Measurements from ENCODE around the gene LAMC3. TPM values are rescaled to one million over a fixed set of nuclear protein-coding genes. Genes with fewer than 3 reads are reported as not detected.

The LAMC3 gene
- total RNA-seq, 1 donor = 0.43 TPM

DNA sequence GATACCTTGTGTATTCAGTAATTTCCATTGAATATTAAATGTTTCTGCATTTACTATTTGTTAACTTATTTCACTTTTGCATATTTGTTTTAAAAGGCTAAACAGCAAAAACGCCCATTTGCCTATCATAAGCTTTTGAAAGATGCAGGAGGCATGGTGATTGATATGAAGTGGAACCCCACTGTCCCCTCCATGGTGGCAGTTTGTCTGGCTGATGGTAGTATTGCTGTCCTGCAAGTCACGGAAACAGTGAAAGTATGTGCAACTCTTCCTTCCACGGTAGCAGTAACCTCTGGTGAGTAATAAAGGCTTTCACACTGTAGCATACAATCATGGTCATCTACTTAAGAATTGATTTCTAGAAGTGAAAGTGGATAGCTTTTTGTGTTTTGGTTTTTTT, 120.2 kb downstream of the LAMC3 start:
- TF ChIP-seq, protein P1, sequence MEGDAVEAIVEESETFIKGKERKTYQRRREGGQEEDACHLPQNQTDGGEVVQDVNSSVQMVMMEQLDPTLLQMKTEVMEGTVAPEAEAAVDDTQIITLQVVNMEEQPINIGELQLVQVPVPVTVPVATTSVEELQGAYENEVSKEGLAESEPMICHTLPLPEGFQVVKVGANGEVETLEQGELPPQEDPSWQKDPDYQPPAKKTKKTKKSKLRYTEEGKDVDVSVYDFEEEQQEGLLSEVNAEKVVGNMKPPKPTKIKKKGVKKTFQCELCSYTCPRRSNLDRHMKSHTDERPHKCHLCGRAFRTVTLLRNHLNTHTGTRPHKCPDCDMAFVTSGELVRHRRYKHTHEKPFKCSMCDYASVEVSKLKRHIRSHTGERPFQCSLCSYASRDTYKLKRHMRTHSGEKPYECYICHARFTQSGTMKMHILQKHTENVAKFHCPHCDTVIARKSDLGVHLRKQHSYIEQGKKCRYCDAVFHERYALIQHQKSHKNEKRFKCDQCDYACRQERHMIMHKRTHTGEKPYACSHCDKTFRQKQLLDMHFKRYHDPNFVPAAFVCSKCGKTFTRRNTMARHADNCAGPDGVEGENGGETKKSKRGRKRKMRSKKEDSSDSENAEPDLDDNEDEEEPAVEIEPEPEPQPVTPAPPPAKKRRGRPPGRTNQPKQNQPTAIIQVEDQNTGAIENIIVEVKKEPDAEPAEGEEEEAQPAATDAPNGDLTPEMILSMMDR (IDR thresholded peaks at IDR 0.05; ENCODE audit: insufficient read depth, low read depth, low read length) = no peak

DNA sequence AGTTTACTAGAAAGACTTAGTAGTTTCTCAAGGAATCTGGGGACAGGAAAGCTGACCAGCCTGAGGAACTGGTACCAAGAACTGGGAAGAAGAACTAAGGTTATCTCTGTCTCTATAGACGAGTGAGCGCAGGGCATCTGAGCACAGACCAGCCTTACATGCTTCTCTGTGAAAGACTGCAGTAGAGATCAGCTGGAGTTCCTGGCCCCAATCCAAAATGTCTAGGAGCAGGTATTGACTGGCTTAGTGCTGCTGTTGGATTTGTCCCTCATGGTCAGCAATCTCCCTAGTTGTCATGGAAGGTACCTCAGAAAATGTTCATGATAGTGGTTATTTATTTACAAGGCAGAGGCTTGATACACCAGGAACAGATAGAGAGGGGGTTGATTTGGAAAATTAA, 129.7 kb downstream of the LAMC3 start:
- no peak for DNase-seq (ENCODE audit: low read depth)
- no peak overlapping the region for H3K4me3 ChIP-seq (ENCODE audit: low read depth, low read length)
- TF ChIP-seq, protein P1 (IDR thresholded peaks at IDR 0.05; ENCODE audit: insufficient read depth, low read depth, low read length) = no peak

More for the DNA sequence above, 120.2 kb downstream of the LAMC3 start:
- no peak overlapping the region for H3K4me3 ChIP-seq (ENCODE audit: low read depth, low read length)
- DNase-seq (ENCODE audit: low read depth) = no peak

DNA sequence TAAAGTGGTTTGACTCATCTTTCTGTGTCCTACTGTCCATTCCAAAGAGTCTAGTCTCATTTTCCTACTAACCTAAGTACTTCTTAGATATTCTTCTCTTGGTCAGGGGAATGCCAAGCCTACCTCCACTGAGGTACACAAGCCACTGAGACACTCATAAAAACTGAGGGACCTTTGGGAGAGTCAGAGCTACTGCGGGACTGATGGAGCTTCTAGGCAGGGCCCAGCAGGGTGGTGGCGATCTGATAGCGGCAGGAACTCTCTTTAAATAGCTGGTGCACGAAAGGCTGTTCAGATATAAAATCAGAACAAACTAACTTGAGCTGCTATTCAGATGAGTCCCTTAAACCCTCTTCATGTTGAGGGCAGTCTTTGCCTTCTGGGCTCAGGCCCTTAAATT, 131.1 kb downstream of the LAMC3 start:
- no peak for DNase-seq (ENCODE audit: low read depth)

DNA sequence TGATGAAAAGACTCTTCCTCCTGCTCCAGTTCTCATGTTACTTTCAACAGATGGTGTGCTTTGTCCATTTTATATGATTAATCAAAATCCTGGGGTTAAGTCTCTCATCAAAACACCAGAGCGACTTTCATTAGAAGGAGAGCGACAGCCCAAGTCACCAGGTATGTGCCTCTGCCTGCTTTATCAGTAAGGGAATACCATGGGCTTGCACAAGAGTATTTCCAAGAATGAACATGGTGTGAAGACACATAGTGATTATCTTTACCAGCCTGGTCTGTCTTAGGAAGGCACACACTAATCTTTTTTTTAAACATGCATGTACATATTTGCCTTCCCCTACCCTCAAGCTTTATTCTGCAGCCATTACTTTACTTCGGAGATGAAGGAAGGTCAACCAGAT, 131.6 kb downstream of the LAMC3 start:
- H3K4me3 ChIP-seq (ENCODE audit: low read depth, low read length) = no peak overlapping the region
- TF ChIP-seq, protein P1 (IDR thresholded peaks at IDR 0.05; ENCODE audit: insufficient read depth, low read depth, low read length) = no peak
- no peak for DNase-seq (ENCODE audit: low read depth)

More for the DNA sequence above, 131.1 kb downstream of the LAMC3 start:
- H3K4me3 ChIP-seq (ENCODE audit: low read depth, low read length) = no peak overlapping the region
- TF ChIP-seq, protein P1 (IDR thresholded peaks at IDR 0.05; ENCODE audit: insufficient read depth, low read depth, low read length) = no peak

DNA sequence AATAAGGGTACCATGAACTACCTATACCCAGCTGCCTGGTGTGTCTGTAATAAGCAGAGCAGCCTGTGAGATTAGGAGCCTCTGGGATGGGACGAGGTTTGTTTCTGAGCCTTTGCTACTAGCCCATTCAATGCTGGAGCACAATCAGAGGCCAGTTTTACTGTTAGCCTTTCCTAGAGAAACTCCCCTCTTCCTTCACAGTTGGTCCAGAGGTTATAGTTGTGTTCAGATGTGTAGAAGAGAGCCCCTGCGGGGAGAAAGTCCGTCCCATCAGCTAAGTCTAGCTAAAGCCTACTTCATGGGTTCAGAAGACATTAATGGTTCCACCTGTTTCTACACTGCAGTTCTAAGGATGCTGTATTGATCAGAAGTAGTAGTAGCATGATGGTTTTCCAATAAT, 133.2 kb downstream of the LAMC3 start:
- TF ChIP-seq, protein P1 (IDR thresholded peaks at IDR 0.05; ENCODE audit: insufficient read depth, low read depth, low read length) = no peak
- no peak overlapping the region for H3K4me3 ChIP-seq (ENCODE audit: low read depth, low read length)
- no peak for DNase-seq (ENCODE audit: low read depth)

Small RNA genes lying within 50 kb of the gene (small RNA-seq; reads per million reads assigned to genes)
- gene RF00322 = not detected
- gene RNU6-881P = not detected

Other genes with a start within 250 kb of the LAMC3 start
- 57.4 and 61.2 TPM in 2 replicates for gene ABL1, start 173.9 kb upstream of the LAMC3 start, total RNA-seq
- gene QRFP, start 112.4 kb upstream of the LAMC3 start, total RNA-seq = not detected in 2 replicates
- 4.3 and 19.3 TPM in 2 replicates for gene FIBCD1, start 69.9 kb upstream of the LAMC3 start, total RNA-seq
- gene AIF1L, start 87.4 kb downstream of the LAMC3 start, total RNA-seq = 0.32 and 0.43 TPM in 2 replicates
- 16.4 and 17.1 TPM in 2 replicates for gene NUP214, start 116.4 kb downstream of the LAMC3 start, total RNA-seq